SU-DHL-6 (cell line): ENCODE results near the gene COL1A1.

ENCODE experiments used
- H2AFZ ChIP-seq: fragments of 200-600 bp; sonication (generic); 2 replicates; pipeline ENCODE4 v1.6.1; 2014; ENCODE audit warnings: low read depth, mild to moderate bottlenecking, moderate library complexity, mixed read lengths, antibody characterized with exemption, low read length; ENCODE audit not compliant: severe bottlenecking
- H3F3A ChIP-seq: fragments of 200-600 bp; shearing (Covaris generic); 2 replicates; pipeline ENCODE4 v1.6.0; 2016; ENCODE audit warnings: antibody characterized with exemption, mild to moderate bottlenecking; ENCODE audit not compliant: insufficient read depth
- H3K27ac ChIP-seq: fragments of 200-600 bp; sonication (generic); 2 replicates; pipeline ENCODE4 v1.5.1; 2016; ENCODE audit warnings: low read depth, mild to moderate bottlenecking, low read length, moderate library complexity, mixed read lengths
- H3K27me3 ChIP-seq: fragments of 200-600 bp; sonication (generic), shearing (Covaris generic); 2 replicates; pipeline ENCODE4 v1.6.0; 2014; ENCODE audit warnings: mild to moderate bottlenecking, low read length
- H3K36me3 ChIP-seq: fragments of 200-600 bp; sonication (generic); 2 replicates; pipeline ENCODE4 v1.6.1; 2014; ENCODE audit warnings: mild to moderate bottlenecking, low read length, mixed read lengths
- H3K4me2 ChIP-seq: fragments of 300-600, 200-600 bp; shearing (Covaris generic), sonication (generic); 2 replicates; pipeline ENCODE4 v1.6.0; 2014; ENCODE audit warnings: low read length, low read depth, mild to moderate bottlenecking; ENCODE audit not compliant: poor library complexity, severe bottlenecking
- H3K4me3 ChIP-seq: fragments of 200-600 bp; sonication (generic); 2 replicates; pipeline ENCODE4 v1.5.1; 2014; ENCODE audit warnings: antibody characterized with exemption, low read length, mild to moderate bottlenecking, mixed read lengths; ENCODE audit not compliant: insufficient read depth, poor library complexity, severe bottlenecking
- H3K79me2 ChIP-seq: fragments of 200-600 bp; sonication (generic); 2 replicates; pipeline ENCODE4 v1.6.1; 2014; ENCODE audit warnings: mild to moderate bottlenecking, low read length, moderate library complexity; ENCODE audit not compliant: insufficient read depth
- H3K9ac ChIP-seq: fragments of 200-600 bp; sonication (generic); 2 replicates; pipeline ENCODE4 v1.7.0; 2014; ENCODE audit warnings: mild to moderate bottlenecking, low read length
- H3K9me2 ChIP-seq: fragments of 200-600 bp; sonication (generic); replicated peaks from 2 replicates; pipeline ENCODE4 v1.6.1; 2014; ENCODE audit warnings: low read length; ENCODE audit not compliant: insufficient read depth
- H3K9me3 ChIP-seq: fragments of 200-600 bp; sonication (generic); 2 replicates; pipeline ENCODE4 v1.6.1; 2014; ENCODE audit warnings: low read length, mixed read lengths; ENCODE audit not compliant: insufficient read depth
- H4K20me1 ChIP-seq: fragments of 200-600 bp; sonication (generic); 2 replicates; pipeline ENCODE4 v1.6.1; 2014; ENCODE audit warnings: low read depth, mild to moderate bottlenecking, antibody characterized with exemption, low read length, moderate library complexity, mixed read lengths
- CTCF ChIP-seq: fragments of 200-600 bp; sonication (generic); IDR thresholded peaks from one replicate; pipeline ENCODE4 v1.5.1; 2017; ENCODE audit warnings: antibody characterized with exemption, mild to moderate bottlenecking, low read length, moderate library complexity; ENCODE audit not compliant: insufficient read depth, poor library complexity, severe bottlenecking
- EZH2phosphoT487 ChIP-seq: fragments of 200-600 bp; sonication (generic), shearing (Covaris generic); conservative IDR thresholded peaks from 2 replicates; pipeline ENCODE4 v1.6.1; 2018; ENCODE audit warnings: mild to moderate bottlenecking, antibody characterized with exemption, low read length, moderate library complexity, mixed read lengths

COL1A1 gene

DNA sequence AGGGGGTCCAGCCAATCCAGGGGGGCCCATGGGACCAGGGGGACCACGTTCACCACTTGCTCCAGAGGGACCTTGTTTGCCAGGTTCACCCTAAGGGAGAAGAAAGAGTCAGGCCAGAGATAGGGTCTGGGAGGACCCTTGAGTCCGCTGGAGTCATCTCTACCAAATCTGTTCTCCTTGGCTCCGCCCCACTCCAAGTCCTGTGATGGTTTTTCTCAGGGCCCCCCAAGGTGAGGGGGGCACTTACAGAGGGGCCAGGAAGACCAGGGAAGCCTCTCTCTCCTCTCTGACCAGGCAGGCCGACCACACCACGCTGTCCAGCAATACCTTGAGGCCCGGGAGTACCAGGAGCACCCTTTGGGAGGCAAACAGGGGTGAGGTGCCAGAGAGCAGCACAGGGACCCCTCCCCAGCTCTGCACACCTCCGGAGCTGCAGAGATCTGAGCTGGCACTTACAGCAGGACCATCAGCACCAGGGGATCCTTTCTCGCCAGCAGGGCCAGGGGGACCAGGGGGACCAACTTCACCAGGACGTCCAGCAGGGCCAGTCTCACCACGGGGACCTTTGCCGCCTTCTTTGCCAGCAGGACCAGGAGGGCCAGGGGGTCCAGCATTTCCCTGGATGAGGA lies 12.4 kb downstream of the COL1A1 start:
- Histone ChIP-seq H3K9ac (no peak overlapping the region), H3K4me2 (no peak overlapping the region), H3K4me3 (no peak overlapping the region), H3K79me2 (no peaks in the 10 kb centered on the region), H3K27ac (no peak overlapping the region), H3K9me2 (no peaks in the 10 kb centered on the region), H3F3A (no peaks in the 10 kb centered on the region), H3K27me3 (no peaks in the 10 kb centered on the region), H3K9me3 (no peaks in the 10 kb centered on the region), H4K20me1 (no peaks in the 10 kb centered on the region), H3K36me3 (no peaks in the 10 kb centered on the region), H2AFZ (no peak overlapping the region)
- no peak for TF ChIP-seq CTCF
- TF ChIP-seq EZH2phosphoT487 = no peak

DNA sequence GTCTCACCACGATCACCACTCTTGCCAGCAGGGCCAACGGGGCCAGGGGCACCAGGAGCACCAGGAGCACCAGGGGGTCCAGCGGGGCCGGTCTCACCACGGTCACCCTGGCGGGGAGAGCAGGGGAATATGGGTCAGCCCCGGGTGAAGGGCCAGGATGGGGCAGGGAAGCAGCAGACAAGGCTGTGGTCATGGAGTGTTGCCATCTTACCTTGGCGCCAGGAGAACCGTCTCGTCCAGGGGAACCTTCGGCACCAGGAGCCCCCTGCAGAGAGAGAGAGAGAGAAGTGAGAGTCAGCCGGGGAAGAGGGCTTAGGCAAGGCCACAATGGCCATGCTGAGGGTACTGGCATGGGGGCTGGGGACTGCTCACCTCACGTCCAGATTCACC lies 12.9 kb downstream of the COL1A1 start:
- Histone ChIP-seq H3K36me3 (no peaks in the 10 kb centered on the region), H3K27ac (no peak overlapping the region)
- no peak for TF ChIP-seq CTCF
- TF ChIP-seq EZH2phosphoT487 = no peak

DNA sequence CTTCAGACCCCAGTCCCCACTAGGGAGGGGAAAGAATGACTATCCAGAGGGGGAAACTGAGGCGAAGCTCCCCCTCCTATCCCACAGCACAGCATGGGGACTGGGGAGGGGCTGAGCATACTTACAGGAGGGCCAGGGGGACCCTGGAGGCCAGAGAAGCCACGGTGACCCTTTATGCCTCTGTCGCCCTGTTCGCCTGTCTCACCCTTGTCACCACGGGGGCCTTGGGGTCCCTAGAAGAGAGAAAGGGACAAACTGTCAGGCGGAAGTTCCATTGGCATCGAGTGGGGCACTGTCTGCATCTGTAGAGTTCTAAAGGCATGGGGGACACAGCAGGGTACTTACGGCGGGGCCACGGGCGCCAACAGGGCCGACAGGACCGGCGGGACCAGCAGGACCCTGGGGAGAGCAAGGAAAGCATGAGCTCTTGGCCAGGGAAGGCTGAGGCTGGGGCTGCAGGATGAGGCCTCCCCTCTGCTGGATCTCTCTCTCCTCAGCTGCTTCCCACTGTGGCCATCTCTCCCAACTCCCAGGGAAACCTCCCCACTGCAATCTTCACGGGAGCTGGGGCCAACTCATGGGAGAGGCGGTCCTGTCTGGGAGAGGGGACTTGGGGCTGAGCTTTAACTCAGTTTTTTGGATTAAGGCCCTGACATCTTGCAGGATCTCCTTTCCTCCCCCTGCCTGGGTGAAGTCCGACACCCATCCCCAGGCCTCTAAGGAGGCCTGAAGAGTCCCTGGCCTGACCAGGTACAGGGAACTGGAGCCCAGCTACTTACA lies 13.5 kb downstream of the COL1A1 start:
- H3K9ac ChIP-seq = no peak overlapping the region
- H3K36me3 ChIP-seq = no peaks in the 10 kb centered on the region
- no peaks in the 10 kb centered on the region for H3K79me2 ChIP-seq
- H2AFZ ChIP-seq = no peak overlapping the region
- H3K27me3 ChIP-seq = no peaks in the 10 kb centered on the region
- H3K27ac ChIP-seq = no peak overlapping the region
- H3F3A ChIP-seq = no peaks in the 10 kb centered on the region
- H4K20me1 ChIP-seq = no peaks in the 10 kb centered on the region
- H3K9me2 ChIP-seq = no peaks in the 10 kb centered on the region
- H3K9me3 ChIP-seq = no peaks in the 10 kb centered on the region
- TF ChIP-seq CTCF = no peak
- no peak for TF ChIP-seq EZH2phosphoT487
- H3K4me2 ChIP-seq = no peak overlapping the region
- no peak overlapping the region for H3K4me3 ChIP-seq

More for the DNA sequence above, 12.9 kb downstream of the COL1A1 start:
- no peak overlapping the region for H3K4me3 ChIP-seq
- H3K9me2 ChIP-seq = no peaks in the 10 kb centered on the region
- no peak overlapping the region for H3K4me2 ChIP-seq
- H3F3A ChIP-seq = no peaks in the 10 kb centered on the region
- H2AFZ ChIP-seq = no peak overlapping the region
- H4K20me1 ChIP-seq = no peaks in the 10 kb centered on the region
- no peak overlapping the region for H3K9ac ChIP-seq
- H3K79me2 ChIP-seq = no peaks in the 10 kb centered on the region
- H3K9me3 ChIP-seq = no peaks in the 10 kb centered on the region
- H3K27me3 ChIP-seq = no peaks in the 10 kb centered on the region
